HAP-1 (cell line): ENCODE data around the gene KCNIP1.

Experiments used
- DNase-seq, 2 experiments: peaks; one replicate each; pipeline ENCODE4 v3.0.0-alpha.2; 2016 to 2020; ENCODE audit warnings: low spot score in 2 of 2
- H3K27me3 ChIP-seq: fragments of 250-450 bp; sonication (Bioruptor Pico); 2 replicates; pipeline ENCODE4 v1.5.1; 2020; ENCODE audit warnings: low read depth, mild to moderate bottlenecking, moderate library complexity
- H3K36me3 ChIP-seq: fragments of 250-450 bp; sonication (Bioruptor Pico); replicated peaks from 2 replicates; pipeline ENCODE4 v1.5.1; 2020; ENCODE audit warnings: mild to moderate bottlenecking
- H3K4me1 ChIP-seq: fragments of 250-450 bp; sonication (Bioruptor Pico); 2 replicates; pipeline ENCODE4 v1.5.1; 2020; ENCODE audit warnings: mild to moderate bottlenecking
- H3K4me3 ChIP-seq: fragments of 250-450 bp; sonication (Bioruptor Pico); 2 replicates; pipeline ENCODE4 v1.5.1; 2020; ENCODE audit warnings: mild to moderate bottlenecking, moderate library complexity
- H3K9me3 ChIP-seq: fragments of 250-450 bp; sonication (Bioruptor Pico); 2 replicates; pipeline ENCODE4 v1.5.1; 2020; ENCODE audit warnings: mild to moderate bottlenecking, moderate library complexity
- in situ Hi-C: fragments of 300-500 bp; cut with MboI; formaldehyde crosslinking; loops from 3 replicates; pipeline ENCODE4 v1.14.3; 2020; ENCODE audit warnings: low sequenced_read_pairs, inconsistent platforms, mixed read lengths

Gene KCNIP1

GRCh38 chr5:170619869-170620268 is 116.0 kb downstream of the KCNIP1 start:
- no peak for DNase-seq
- no peaks in the 10 kb centered on the region for H3K36me3 ChIP-seq
- no peaks in the 10 kb centered on the region for H3K9me3 ChIP-seq
- no peaks in the 10 kb centered on the region; the same call in 1 of the 2 replicates for H3K27me3 ChIP-seq
- in situ Hi-C loops: loop anchor here (5.0 to 25.0 kb wide), 3 partner anchors 178 to 508 kb away; partner anchors contain the start of gene FOXI1
- no peaks in the 10 kb centered on the region for H3K4me1 ChIP-seq
- H3K4me3 ChIP-seq: no peak overlapping the region

- H3K4me3 ChIP-seq: no peak overlapping the region
- in situ Hi-C loops: loop anchor here (5.0 to 25.0 kb wide), 3 partner anchors 181 to 511 kb away; partner anchors contain the start of gene FOXI1
- no peaks in the 10 kb centered on the region for H3K9me3 ChIP-seq
- no peak for DNase-seq
- no peaks in the 10 kb centered on the region; the same call in 1 of the 2 replicates for H3K27me3 ChIP-seq
- H3K36me3 ChIP-seq: no peaks in the 10 kb centered on the region
- H3K4me1 ChIP-seq: no peaks in the 10 kb centered on the region
Observed at GRCh38 chr5:170622933-170623332, 119.1 kb downstream of the KCNIP1 start.

GRCh38 chr5:170623576-170624181 is 119.9 kb downstream of the KCNIP1 start:
- Histone ChIP-seq H3K9me3 (no peaks in the 10 kb centered on the region), H3K4me1 (no peaks in the 10 kb centered on the region), H3K27me3 (no peaks in the 10 kb centered on the region; the same call in 1 of the 2 replicates), H3K4me3 (no peak overlapping the region), H3K36me3 (no peaks in the 10 kb centered on the region)
- peak; percentile 49 to 84 for DNase-seq
- in situ Hi-C loops: loop anchor here (5.0 to 25.0 kb wide), 3 partner anchors 181 to 511 kb away; partner anchors contain the start of gene FOXI1

- in situ Hi-C loops: loop anchor here (10.0 kb wide), 1 partner anchor 401 kb away; no protein-coding TSS in a partner anchor
Observed at GRCh38 chr5:170625221-170626165, 121.7 kb downstream of the KCNIP1 start.

GRCh38 chr5:170626507-170627150 is 122.8 kb downstream of the KCNIP1 start:
- no peak for DNase-seq
- Histone ChIP-seq H3K27me3 (no peaks in the 10 kb centered on the region; the same call in 1 of the 2 replicates), H3K4me1 (no peaks in the 10 kb centered on the region), H3K36me3 (no peaks in the 10 kb centered on the region), H3K9me3 (no peaks in the 10 kb centered on the region), H3K4me3 (no peak overlapping the region)
- in situ Hi-C loops: loop anchor here (10.0 kb wide), 1 partner anchor 402 kb away; no protein-coding TSS in a partner anchor

More at GRCh38 chr5:170625221-170626165, 121.7 kb downstream of the KCNIP1 start:
- no peaks in the 10 kb centered on the region for H3K4me1 ChIP-seq
- H3K36me3 ChIP-seq: no peaks in the 10 kb centered on the region
- DNase-seq: no peak
- no peaks in the 10 kb centered on the region for H3K9me3 ChIP-seq
- no peak overlapping the region for H3K4me3 ChIP-seq
- no peaks in the 10 kb centered on the region; the same call in 1 of the 2 replicates for H3K27me3 ChIP-seq

- Histone ChIP-seq H3K4me1 (no peaks in the 10 kb centered on the region), H3K9me3 (no peaks in the 10 kb centered on the region), H3K36me3 (no peaks in the 10 kb centered on the region), H3K4me3 (no peak overlapping the region), H3K27me3 (no peaks in the 10 kb centered on the region; the same call in 1 of the 2 replicates)
- no peak for DNase-seq
- in situ Hi-C loops: loop anchor here (10.0 kb wide), 1 partner anchor 402 kb away; no protein-coding TSS in a partner anchor
Observed at GRCh38 chr5:170627271-170627670, 123.5 kb downstream of the KCNIP1 start.

GRCh38 chr5:170628028-170628427 is 124.2 kb downstream of the KCNIP1 start:
- in situ Hi-C loops: loop anchor here (10.0 kb wide), 1 partner anchor 403 kb away; no protein-coding TSS in a partner anchor
- Histone ChIP-seq H3K36me3 (no peaks in the 10 kb centered on the region), H3K4me3 (no peak overlapping the region), H3K4me1 (no peaks in the 10 kb centered on the region), H3K9me3 (no peaks in the 10 kb centered on the region), H3K27me3 (no peaks in the 10 kb centered on the region; the same call in 1 of the 2 replicates)
- no peak for DNase-seq

- peaks cover 5% of the 10 kb centered on the region for H3K4me1 ChIP-seq
- no peak for DNase-seq
- H3K9me3 ChIP-seq: no peaks in the 10 kb centered on the region
- H3K4me3 ChIP-seq: no peak overlapping the region
- H3K36me3 ChIP-seq: no peaks in the 10 kb centered on the region
- H3K27me3 ChIP-seq: no peaks in the 10 kb centered on the region; the same call in 1 of the 2 replicates
- in situ Hi-C loops: loop anchor here (10.0 kb wide), 1 partner anchor 404 kb away; no protein-coding TSS in a partner anchor
Observed at GRCh38 chr5:170628691-170629565, 125.1 kb downstream of the KCNIP1 start.

GRCh38 chr5:170629566-170630175 is 125.9 kb downstream of the KCNIP1 start:
- no peaks in the 10 kb centered on the region for H3K36me3 ChIP-seq
- no peak for DNase-seq
- peaks cover 8% of the 10 kb centered on the region for H3K4me1 ChIP-seq
- no peaks in the 10 kb centered on the region for H3K9me3 ChIP-seq
- no peak overlapping the region for H3K4me3 ChIP-seq
- in situ Hi-C loops: loop anchor here (10.0 kb wide), 1 partner anchor 405 kb away; no protein-coding TSS in a partner anchor
- no peaks in the 10 kb centered on the region for H3K27me3 ChIP-seq

GRCh38 chr5:170630226-170630625 is 126.4 kb downstream of the KCNIP1 start:
- Histone ChIP-seq H3K4me3 (no peak overlapping the region), H3K27me3 (no peaks in the 10 kb centered on the region), H3K9me3 (no peaks in the 10 kb centered on the region), H3K36me3 (no peaks in the 10 kb centered on the region), H3K4me1 (peaks cover 8% of the 10 kb centered on the region)
- in situ Hi-C loops: no loop called here
- DNase-seq: no peak

- H3K4me1 ChIP-seq: peaks cover 8% of the 10 kb centered on the region
- H3K4me3 ChIP-seq: no peak overlapping the region
- no peaks in the 10 kb centered on the region for H3K9me3 ChIP-seq
- in situ Hi-C loops: no loop called here
- H3K36me3 ChIP-seq: no peaks in the 10 kb centered on the region
- H3K27me3 ChIP-seq: no peaks in the 10 kb centered on the region
- DNase-seq: no peak
Observed at GRCh38 chr5:170630711-170631141, 126.9 kb downstream of the KCNIP1 start.
